OCI-LY1 (cell line): Measurements from ENCODE around the gene SLC22A23.
"Not testable (repeated sequence)": the region's sequence is repeated elsewhere in the genome, so short reads cannot be mapped to it uniquely, and the experiment has no call there.

Experiments
- EZH2 ChIP-seq: fragments of 200-600 bp; sonication (generic), shearing (Covaris generic); IDR thresholded peaks from 2 replicates; pipeline ENCODE4 v1.8.0; 2017; ENCODE audit warnings: borderline replicate concordance, mixed run types, mild to moderate bottlenecking, antibody characterized with exemption, low read length, moderate library complexity, mixed read lengths
- TF ChIP-seq, protein P1 (sequence below): fragments of 200-600 bp; sonication (generic), shearing (Covaris generic); IDR thresholded peaks from 2 replicates; pipeline ENCODE4 v1.5.1; 2017; ENCODE audit warnings: mild to moderate bottlenecking, antibody characterized with exemption, low read length, moderate library complexity, mixed read lengths

DNA sequence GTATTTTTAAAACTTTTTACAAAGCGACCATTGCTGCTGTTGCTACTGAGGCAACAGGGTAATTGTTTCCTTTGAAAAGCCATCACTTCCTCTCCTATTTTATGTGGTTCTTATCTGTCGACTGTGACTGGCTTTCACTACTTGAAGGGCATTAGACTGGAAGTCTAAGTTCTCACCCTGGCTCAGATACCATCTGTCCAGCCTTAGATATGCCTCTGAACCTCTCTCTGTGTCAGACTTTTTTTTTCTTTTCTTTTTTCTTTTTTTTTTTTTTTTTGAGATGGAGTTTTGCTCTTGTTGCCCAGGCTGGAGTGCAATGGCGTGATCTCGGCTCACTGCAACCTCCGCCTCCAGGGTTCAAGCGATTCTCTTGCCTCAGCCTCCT is 78.5 kb downstream of the SLC22A23 start:
- TF ChIP-seq, protein P1, sequence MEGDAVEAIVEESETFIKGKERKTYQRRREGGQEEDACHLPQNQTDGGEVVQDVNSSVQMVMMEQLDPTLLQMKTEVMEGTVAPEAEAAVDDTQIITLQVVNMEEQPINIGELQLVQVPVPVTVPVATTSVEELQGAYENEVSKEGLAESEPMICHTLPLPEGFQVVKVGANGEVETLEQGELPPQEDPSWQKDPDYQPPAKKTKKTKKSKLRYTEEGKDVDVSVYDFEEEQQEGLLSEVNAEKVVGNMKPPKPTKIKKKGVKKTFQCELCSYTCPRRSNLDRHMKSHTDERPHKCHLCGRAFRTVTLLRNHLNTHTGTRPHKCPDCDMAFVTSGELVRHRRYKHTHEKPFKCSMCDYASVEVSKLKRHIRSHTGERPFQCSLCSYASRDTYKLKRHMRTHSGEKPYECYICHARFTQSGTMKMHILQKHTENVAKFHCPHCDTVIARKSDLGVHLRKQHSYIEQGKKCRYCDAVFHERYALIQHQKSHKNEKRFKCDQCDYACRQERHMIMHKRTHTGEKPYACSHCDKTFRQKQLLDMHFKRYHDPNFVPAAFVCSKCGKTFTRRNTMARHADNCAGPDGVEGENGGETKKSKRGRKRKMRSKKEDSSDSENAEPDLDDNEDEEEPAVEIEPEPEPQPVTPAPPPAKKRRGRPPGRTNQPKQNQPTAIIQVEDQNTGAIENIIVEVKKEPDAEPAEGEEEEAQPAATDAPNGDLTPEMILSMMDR = not testable (repeated sequence)
- not testable (repeated sequence) for TF ChIP-seq EZH2
